Measurements from ENCODE around the gene DNAJA1.
"Not testable (repeated sequence)": the region's sequence is repeated elsewhere in the genome, so short reads cannot be mapped to it uniquely, and the experiment has no call there.

DNAJA1 gene

DNA sequence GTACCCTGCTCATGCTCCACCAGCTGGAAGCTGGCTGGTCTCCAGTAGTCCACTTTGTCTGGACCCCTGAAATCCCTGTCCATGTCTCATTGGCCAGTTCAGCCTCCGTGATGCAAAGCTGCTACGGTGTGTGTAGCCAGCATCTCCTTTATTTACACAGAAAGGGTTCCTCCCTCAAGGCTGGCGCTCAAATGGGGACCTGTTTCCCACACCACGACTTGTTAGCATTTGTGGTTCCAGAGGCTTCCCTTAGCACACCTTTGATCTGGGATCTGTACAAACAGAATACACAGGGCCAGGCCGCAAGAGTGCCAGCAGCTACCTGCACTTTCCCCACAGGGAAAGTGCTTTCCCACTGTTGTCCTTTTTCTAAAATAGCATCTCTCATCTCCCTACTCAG, 57.1 kb downstream of the DNAJA1 start:
- Histone ChIP-seq H3K9ac (ENCODE audit: low read depth, low read length) (no peak overlapping the region), H3K4me1 (ENCODE audit: insufficient read depth, low read length) (0 out of 2 replicates have a peak, but pooled peaks cover 6% of the 10 kb centered on the region), H3K36me3 (ENCODE audit: insufficient read depth, low read length) (no peaks in the 10 kb centered on the region), H3K9me3 (ENCODE audit: control insufficient read depth, insufficient read depth, low read length) (no peaks in the 10 kb centered on the region)

DNA sequence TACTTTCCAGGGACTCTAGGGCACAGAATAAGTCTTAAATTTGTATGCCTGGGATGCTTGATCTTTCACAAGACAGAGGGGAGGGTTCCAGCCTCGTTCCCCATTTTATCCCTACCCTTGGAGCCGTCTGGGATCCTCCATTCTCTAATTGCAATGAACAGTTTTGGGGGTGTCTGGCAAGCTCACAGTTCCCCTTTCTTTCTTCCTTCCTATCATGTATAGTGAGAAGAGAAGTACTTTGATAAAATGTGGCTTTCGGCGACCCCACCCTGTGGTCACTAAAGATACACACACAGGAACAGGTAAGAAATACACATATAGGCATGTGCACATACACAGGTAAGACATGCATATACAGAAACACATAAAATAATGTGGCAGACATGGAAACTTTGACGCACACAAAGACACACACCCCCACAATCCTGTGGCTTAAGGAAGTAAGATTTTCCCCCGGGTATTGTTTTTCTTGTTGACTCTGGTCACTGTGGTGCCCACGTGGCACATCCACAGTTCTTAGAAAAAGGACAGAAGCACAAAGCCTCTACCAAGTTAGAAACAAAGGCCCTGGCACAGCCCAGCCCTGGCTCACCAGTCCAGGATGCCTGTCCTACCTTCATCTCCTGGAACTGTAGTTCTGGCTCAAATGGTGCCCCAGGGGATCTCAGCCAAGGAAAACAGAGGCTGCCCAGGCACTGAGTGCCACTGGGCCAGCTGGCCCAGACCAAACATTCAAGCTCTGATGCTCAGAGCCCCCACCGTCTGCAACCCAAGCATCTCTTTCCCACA, 57.7 kb downstream of the DNAJA1 start:
- Histone ChIP-seq H3K36me3 (ENCODE audit: insufficient read depth, low read length) (no peaks in the 10 kb centered on the region), H3K9ac (ENCODE audit: low read depth, low read length) (no peak overlapping the region), H3K4me1 (ENCODE audit: insufficient read depth, low read length) (0 out of 2 replicates have a peak, but pooled peaks cover 6% of the 10 kb centered on the region), H3K9me3 (ENCODE audit: control insufficient read depth, insufficient read depth, low read length) (no peaks in the 10 kb centered on the region)

DNA sequence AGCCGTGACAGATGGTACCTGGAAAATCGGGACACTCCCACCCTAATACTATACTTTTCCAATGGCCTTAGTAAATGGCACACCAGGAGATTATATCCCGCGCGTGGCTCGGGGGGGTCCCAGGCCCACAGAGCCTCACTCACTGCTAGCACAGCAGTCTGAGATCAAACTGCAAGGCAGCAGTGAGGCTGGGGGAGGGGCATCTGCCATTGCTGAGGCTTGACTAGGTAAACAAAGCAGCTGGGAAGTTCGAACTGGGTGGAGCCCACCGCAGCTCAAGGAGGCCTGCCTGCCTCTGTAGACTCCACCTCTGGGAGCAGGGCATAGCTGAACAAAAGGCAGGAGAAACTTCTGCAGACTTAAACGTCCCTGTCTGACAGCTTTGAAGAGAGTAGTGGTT, 60.6 kb downstream of the DNAJA1 start:
- H3K9me3 ChIP-seq (ENCODE audit: control insufficient read depth, insufficient read depth, low read length): not testable (repeated sequence)

More for the DNA sequence above, 60.6 kb downstream of the DNAJA1 start:
- not testable (repeated sequence) for H3K36me3 ChIP-seq (ENCODE audit: insufficient read depth, low read length); H3K9ac ChIP-seq (ENCODE audit: low read depth, low read length); H3K4me1 ChIP-seq (ENCODE audit: insufficient read depth, low read length)

Data from ES-I3 (cell line).